HG02981 (cell line): Measurements from ENCODE around the gene STAP2.

Experiments
- ATAC-seq: cut with Tn5 transposase; IDR thresholded peaks from one replicate; pipeline ENCODE4 v1.9.1; 2021; ENCODE audit warnings: mild to moderate bottlenecking, moderate library complexity; ENCODE audit not compliant: unreplicated experiment

STAP2 gene

DNA sequence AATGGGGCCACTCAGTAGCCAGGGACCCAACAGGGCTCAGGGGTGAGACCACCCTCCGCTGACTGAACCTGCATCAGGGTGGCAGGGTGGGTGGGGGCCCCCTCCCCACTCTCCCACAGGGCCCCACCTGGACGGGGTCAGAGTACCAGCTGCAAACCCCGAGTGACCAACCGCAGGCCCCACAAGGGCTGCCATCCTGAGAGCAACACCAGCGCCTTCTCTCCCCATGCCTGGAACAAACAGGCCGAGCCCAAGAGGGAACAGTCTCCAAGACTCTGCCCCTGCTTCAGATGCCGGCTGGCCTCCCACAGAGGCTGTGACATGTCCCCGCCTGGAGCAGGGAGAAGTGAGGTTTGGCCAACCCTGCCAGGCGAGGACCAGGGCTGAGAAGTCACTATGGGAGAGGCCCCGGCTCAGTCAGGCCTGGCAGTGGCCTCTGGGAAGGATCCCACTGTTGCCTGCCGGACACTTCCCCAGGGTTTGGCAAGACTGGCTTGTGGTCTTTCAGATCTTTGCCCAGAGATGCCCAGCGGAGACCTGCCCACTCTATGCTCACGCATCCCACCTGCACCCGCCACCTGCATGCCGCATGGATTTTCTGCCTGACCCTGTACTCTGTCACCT, 31.9 kb upstream of the STAP2 start:
- no peak for ATAC-seq

DNA sequence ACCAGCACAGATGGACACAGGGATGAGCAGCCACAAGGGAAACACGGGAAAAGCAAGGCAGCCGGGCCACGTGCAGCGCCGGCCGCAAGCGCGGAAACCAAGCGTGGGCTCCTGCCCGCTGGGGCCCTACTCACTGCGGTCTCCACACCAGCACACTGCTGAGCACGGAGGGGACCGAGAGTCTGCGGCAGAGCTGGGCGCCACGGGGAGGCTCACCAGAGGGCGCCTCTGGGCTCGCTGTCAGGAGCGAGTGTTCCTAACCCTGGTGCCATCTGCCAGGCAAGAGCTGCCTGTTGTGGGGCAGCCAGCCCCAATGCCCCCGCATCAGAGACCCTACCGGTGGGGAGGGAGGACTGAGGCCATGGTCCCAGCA, 31.2 kb upstream of the STAP2 start:
- ATAC-seq, result peak; percentile 45

DNA sequence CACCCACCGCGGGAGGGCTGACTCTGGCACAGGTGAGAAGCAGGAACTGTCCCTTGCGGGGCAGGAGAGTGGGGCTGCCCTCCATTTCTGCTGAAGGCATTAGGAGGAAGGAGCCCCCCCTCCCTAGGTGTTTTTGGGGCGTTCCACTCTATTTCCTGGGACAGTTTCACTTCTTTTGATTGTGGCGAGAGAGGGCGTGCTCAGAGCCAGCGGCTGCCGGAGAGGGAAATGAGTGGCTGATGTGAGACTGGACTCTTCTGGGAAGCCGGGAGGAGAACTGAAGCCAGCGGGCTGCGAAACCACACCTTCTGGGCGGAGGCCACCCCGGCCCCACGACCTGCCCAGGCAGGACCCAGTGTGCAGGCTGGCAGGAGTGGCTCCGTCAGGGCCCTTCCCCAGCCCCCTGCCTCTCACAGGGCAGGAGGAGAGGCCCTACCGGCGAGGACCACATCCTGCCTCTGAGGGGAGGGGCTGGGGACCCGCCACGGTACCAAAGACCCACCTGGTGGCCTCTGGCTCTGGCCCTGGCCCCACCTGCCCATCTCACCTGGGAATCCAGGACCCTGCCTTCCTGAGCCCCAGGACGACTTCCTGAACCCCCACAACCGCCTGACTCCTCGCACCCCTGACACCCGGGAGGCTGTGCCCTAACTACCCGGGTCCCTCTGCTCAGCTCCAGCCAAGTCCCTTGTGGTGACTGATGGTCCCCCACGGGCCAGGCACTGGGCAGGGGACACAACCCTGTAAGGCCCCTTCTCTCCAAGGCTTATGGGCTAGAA, 30.7 kb upstream of the STAP2 start:
- peak; percentile 45 for ATAC-seq

DNA sequence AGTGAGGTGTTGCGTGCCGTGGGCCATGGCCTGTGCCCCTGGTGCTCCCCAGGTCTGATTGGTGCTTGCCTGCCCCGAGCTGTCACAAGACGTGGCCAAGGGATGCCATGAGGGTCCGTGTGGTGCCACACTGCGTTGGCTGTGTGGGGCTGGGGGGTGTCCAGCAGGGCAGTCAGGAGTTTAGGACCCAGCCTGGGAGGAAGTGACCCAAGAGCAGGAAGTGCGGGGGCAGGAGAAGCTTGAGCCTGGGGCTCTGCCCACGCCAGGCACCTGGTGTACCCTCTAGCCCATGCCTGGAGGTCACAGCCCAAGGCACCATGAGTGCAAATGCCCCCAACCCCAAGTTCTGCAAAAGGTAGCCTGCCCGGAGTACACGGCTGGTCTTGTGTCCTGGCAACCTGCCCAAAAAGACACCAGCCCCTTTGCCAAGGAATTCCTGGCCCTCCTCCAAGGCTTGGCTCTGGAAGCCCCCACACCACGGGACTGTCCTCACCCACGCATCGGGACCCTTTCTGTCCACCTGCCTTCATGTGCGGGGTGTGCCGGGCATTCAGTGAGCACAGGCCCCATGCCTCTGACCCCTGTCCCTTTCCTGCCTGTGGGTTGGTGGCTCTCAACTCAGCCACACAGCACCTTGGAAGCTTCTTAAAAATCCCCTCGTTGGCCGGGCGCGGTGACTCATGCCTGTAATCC, 29.6 kb upstream of the STAP2 start:
- ATAC-seq, result no peak

DNA sequence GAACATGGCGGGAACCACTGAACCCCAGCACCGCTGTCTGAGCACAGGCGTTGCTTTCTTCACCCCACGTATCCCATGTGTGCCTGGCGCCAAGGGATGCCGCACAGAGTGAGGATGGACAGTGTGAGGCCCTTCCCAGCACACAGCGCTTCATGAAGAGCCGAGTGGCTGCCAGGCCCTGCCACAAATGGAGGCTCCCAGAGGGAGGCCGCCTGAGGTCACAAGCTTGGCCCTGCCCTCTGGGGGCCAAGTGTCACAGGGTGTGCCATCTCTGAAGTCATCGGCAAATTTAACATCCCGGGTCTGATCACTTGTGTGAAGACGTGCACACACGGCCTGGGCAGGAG, 29.1 kb upstream of the STAP2 start:
- ATAC-seq, result no peak

DNA sequence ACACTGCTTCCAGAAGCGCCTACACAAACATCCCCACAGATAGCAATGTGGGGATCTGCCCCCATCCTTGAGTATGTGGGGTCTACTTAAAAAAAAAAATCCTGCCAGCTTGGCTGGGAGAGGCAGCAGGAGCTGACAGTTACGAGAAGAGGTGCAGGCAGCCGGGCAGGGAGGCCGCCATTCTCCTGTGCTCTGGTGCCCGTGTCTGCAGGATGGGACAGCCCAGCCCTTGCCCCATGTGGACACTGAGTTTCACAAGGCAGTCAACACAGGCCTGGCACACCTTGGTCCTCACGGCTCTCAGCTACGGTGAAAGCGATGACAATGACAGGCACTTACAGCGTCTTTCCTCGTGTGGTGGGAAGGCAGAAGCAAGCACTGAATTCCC, 28.7 kb upstream of the STAP2 start:
- ATAC-seq, result no peak

DNA sequence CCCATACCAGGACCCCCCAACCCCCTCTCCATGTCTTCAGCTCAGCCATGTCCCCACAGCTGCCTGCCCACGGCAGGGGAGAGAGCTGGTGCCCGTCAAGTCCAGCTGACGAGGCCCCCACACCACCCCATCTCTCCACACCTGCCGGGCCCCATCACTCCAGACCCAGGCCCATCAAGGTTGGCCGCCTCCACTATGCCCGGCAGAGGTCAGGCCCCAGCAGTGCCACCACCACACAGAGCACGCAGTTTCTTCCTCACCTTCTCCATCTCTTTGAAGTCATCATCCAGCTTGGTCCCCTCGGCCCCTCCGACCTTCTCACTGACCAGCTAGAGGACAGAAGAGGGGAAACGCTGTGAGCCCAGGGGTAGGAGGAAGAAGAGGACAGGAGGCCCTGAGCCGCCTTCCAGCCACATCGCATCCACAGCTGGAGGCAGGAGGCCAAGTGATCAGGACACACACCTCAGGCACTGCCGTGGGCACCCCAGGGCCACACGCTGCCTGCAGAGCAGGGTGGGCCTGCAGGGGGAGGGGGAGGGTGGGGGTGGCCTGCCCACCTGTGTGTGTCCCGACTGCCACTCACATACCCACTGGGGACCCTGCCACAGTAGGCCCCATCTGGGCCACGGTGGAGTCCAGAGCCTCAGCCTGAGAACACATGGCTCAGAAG, 28.2 kb upstream of the STAP2 start:
- no peak for ATAC-seq

DNA sequence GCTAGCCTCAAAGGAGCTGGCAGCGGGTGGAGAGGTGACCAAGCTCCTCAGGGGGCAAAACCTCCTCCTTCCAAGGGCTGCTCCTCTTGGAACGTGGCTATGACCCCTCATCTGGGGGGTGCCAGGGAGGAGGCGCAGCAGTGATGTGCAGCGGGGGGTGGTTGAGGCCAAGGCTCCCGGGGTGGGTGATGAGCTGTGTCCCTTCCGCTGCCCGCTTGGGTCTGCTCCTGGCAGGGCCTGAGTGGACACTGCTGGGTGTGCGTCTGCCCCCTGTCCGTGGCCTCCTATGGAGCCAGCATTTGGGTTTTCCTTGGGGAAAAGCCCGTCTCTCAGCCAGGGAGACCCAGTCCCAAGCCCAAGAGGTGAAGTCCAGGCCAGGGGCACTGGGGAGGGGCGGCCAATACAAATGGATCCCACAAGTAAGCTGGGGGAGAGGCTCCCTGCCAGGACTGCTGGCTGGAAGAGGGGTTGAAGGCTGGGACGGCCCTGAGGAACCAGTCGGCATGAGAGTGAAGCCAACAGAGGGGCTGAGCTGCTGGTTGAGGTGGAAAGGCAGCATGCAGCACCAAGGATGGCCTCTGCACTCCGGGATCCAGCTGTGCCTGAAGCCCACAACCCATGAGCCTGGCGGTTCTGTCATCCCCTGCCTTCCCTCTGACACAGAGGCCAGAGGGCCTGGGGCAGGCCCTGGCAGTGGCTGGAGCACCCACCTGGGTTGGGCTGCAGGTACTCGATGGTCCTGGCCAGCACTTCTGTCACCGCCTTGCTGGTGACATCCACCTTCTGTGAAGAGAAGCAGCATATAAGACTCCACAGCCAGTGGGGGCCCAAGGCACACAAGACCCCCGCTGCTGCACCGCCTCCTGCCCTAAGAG, 27.4 kb upstream of the STAP2 start:
- no peak for ATAC-seq

DNA sequence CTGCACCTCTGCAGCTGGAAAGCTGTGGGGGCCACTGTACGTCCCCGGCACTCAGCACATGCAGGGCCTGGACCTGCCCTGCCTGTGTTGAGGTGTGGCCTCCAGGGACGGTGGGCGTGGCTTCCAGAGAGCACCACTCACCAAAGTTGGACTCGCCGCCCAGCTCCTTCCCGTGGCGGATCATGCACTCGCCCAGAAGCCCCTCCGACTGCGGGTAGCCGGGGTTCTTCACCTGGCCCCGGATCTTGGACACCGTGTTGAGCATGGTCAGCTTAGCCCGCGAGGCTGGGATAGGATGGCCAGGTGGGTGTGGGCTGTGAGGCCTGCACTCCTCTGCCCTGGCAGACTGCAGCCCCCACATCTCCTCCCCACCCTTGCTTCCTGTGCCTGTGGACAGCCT, 26.7 kb upstream of the STAP2 start:
- no peak for ATAC-seq

DNA sequence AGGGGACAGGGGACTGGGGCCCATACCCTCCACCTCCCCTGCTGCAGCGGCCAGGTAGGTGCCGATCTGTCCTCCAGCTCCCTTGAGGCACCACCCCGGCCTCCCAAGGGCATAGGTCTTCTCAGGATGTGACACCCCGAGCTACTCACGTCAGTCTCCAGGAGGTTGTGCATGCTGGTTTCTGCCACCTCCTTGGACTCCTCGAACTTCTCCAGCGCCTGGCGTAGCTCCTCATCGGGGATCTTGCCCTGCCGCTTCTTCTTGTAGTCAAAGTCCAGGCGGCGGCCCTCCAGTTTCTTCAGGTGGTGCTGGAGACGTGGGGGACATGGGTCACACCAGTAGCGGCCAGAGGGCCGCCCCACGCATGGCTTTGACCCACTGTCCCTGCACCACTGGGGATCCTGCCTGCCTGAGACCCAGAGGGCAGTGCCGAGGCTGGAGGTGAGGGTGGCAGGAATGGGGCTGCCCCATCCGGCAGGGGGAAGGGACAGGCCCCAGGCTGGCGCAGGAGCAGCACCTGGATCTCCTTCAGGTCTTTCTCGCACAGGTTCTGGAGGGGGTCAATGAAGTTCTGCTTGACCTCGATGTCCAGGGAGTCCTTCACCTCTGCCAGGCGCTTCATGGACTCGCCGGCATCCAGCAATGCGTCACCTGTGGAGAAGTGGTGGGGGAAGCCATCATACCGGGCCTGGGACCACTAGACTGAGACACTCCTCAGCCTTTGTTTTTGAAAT, 25.1 kb upstream of the STAP2 start:
- no peak for ATAC-seq

DNA sequence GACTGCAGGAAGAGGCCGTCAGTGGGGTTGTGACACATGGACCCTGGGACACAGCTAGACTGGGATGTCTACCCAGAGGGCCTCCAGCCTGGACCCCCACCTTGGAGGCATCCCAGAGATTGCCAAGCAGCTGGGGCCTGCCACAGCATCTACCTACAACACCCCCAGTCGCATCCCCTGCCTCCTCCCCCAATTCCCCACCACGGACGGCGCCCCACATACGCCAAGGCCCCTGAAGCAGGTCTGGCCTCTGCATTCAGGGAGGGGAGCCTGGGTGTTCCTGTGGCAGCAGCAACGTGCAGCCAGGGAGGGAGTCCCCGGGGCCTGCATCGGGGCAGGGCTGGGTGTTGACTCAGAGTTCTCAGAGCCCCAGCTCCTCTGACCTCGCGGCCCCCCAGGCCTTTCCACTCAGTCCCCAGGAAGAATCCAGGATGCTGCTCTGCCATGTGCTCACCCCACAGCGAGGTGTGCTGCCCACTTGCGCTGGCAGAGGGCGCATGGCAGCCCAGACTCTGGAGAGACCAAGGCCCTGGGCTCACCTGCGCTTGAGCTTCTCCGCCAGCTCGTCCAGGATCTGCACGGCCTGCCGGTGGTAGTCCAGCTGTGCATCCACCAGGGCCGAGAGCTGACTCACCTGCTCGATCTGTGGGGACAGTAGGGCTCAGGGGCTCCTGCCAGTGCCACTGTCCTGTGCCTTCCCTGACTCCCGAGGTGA, 24.4 kb upstream of the STAP2 start:
- no peak for ATAC-seq

DNA sequence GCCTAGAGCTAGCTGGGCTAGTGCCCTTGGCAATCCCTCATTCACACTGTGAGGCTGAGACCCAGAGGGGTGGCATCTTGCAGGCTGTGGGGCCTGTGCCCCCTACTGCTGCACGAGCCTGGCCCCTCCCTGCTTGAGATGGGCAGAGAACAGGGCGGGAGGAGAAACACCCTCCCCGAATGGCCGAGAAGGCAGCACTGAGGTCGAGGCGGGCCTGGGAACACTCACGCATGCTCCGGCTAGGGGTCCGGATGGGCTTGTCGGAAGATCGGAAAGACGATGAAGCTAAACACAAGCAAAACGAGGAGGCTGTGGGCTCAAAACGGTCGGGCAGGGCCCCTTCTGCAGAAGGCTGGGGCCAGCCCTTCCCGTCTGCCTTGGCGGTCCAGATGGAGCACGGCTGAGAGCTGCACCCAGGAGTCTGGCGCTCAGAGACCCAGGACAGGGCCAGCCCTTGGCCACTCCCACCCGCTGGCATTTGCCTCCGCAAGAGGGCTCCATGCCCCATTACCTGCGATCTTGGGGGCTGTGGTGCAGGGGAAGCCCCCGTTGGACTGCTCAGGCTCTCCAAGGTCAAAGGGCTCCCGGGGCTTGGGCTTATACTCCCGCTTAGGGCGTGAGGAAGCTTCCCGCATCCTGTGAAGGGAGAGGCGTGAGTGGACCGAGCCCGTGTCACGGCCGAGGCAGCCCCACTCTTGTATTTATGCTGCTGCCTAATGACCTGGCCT, 23.6 kb upstream of the STAP2 start:
- no peak for ATAC-seq

DNA sequence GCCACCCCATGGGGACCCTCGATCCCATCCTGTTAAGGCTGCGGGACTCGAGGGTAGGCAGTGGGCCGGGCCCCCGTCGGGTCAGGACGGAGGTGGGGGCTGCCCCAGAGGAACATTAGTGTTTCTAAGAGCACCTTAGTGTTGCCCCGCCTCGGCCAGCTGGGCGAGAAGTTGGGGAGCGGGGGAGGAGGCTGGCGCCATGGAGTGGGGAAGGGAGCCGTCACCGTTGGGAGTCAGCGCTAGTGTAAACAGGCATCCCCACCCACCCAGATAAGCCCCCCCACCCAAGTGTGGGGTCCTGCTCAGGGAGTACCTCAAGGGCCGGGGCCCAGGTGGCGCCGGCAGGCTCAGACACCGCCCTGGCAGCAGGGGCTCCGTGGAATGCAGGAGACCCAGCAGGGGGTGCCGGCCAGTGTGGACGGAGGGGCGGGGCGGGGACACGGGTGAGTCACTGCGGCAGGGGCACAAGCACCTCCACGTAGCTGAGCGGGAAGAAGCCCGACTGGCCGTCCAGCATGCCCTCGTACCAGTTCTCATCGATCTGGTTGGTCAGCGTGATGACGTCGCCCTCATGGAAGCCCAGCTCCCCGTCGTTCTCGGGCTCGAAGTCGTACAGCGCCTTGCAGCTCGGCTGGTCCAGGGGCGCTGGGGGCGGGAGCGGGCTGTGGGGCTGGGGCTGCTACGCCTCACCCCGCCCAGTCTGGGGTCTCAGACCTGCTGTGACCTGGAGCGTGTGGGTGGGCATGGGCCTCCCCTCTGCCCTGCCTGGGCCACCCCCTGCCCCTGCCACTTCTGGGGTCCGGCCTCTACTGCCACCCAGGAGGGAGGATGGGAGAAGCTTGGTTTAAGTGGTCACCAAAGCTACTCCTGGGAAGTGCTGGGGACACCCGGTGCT, 22.8 kb upstream of the STAP2 start:
- ATAC-seq, result no peak

DNA sequence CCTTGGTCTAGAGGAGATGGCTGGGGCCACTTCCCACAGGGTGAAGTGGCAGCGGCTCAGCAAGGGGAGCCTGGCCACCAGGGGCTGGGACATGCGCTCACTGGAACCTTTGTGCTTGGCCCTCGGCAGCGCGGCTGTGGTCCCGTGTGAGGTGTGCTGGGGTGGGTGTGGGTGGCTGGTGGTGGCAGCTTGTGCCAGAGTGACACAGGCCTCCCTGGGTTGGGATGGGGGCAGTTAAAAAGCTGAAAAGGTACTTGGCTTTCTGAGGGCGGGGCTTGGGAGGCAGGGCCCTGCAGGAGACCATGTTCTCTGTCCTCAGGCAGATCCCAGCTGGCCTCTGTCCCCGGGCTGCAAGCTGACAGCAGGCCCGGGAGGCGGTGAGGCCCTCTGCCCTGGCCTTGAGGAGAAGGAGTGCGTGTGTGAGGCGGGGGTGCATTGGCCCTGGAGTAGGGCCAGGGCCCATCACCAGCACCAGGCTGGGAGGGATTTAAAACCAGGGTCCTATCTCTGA, 22.1 kb upstream of the STAP2 start:
- ATAC-seq, result no peak

DNA sequence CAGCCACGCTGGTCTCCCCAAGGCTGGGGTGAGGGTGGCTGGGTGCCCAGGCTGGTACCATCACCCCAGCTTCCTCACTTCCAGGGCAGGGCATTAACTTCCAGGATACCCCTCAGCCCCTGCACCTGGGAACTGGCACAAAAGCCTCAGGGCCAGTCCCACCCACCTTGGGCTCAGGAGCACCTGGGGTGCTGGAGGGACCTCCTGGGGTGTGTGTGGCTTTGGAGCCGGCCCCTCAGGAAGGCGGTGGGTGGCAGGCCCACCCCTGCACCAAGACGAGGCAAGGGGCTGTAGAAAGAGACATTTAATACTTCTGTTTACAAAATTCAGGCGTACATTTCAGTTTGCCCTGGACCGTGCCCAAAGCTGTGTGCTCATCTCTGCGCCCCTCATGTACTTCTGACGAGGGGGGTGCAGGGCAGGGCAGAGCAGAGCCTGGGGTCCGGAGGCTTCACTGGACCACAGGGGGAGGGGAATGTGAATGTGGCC, 21.5 kb upstream of the STAP2 start:
- no peak for ATAC-seq

DNA sequence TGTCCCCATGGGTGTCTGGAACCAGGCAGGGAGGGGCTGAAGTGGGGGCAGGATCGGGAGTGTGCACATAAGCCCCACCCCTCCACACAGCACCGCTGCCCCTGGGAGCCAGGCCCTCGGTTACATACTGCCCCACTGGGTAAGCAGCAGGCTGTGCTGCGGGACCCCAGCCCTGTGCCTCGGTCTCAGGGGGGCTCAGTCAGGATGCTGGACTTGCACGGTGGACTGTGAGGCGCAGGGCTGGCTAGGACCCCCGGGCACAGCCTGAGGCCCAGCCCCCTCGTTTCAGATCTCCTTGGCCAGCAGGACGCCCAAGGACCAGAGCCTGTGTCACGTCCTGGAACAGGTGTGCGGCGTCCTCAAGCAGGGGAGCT, 21.0 kb upstream of the STAP2 start:
- ATAC-seq, result no peak
